GM11168 (cell line): ENCODE results near the gene OSTM1.

Experiments used
- in situ Hi-C: fragments of 300-500 bp; cut with MboI; formaldehyde crosslinking; loops from one replicate; pipeline ENCODE4 v1.12.0; 2022; ENCODE audit warnings: low sequenced_read_pairs; ENCODE audit not compliant: unreplicated experiment

OSTM1 gene

DNA sequence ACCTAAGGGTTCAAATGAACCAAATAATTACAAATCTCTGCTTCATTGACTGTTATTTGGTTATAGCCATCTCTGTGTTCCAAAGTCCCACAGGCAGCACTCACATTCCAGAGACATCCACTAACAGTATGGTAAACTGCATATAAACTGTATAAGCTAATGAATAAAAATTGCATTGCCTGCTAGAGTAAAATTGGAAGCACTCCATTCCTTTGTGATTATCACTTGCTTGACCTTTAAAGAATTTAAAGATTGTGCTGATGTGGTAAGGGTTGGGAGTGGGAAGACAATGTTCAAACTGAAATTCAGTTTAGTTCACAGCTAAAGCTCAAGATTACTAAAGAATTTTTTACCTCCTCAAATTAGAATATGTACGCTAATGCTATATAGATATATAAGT lies 31.0 kb upstream of the OSTM1 start:
- in situ Hi-C loops = no loop called here

DNA sequence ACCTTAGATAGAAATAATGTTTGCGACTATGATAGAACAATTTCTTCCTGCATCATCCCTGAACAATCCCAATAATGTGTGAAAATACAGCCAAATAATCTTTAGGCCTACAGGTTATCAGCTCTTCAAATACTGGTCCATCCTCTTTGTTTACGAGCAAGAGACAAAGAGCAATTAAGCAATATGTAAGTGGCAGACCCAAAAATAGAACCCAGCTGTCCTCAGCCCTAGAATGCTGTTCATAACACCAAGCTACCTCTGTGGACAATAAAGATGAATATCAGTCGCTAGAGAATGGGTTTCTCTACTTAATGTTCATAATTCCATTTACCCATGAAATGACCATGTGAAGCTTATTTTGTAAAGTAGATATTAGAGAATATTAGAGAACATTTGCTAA lies 28.4 kb upstream of the OSTM1 start:
- in situ Hi-C loops = no loop called here

- in situ Hi-C loops = no loop called here
Measured at GRCh38 chr6:108100003-108100402, 25.5 kb upstream of the OSTM1 start.

DNA sequence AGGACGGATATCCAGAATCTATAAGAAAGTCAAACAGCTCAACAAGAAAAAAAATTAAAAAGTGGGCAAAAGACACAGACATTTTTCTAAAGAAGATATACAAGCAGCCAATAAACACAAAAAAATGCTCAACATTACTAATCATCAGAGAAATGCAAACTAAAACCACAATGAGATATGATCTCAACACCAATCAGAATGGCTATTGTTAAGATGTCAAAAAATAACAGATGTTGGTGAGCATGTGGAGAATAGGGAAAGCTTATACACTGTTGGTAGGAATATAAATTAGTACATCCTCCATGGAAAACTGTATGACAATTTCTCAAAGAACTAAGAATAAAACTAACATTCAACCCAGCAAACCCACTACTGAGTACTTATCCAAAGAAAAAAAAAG lies 23.3 kb upstream of the OSTM1 start:
- in situ Hi-C loops = no loop called here

DNA sequence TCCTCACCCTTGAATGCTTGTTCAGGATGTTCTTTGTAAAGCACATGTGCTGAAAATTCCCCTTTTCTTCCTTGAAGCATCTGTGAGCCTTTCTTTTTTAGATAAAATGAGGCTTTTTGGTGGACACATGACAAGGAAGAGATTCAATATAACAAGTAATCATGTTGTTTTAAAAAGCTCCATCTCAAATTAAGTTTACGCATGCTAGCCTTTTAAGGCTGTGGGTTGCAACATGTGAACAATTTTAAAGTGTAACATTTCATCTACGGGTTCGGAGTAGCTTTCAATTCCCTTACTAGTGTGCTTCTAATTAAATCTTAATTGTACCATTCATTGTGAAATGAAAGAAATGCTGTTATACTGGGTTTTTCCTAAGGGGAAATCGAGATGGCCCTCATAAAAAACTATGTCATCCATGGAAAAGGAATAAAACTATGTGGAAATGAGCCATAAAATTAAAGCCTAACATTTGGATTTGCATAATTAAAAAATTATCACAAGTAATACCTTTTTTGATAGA lies 19.3 kb upstream of the OSTM1 start:
- in situ Hi-C loops = no loop called here

DNA sequence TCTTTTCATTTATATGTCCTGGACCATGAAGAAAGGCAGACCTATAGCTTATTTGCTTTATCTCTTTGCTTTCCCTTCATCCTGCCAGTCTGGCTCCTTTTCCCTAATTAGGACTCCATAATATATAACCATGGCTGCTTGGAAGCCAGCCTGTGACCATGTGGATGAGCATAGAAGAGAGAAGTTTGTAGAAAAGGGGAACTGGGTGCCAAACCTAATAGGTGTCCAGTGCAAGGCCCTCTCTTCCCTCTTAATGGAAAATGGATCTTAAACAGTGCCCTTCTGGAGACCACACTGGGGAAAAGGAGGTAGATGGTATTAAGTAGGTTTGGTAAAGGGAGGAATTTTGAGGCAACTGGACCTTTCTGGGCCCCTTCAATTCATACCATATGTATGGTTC lies 16.7 kb upstream of the OSTM1 start:
- in situ Hi-C loops = no loop called here

- in situ Hi-C loops = no loop called here
Measured at GRCh38 chr6:108083349-108083748, 8.8 kb upstream of the OSTM1 start.

DNA sequence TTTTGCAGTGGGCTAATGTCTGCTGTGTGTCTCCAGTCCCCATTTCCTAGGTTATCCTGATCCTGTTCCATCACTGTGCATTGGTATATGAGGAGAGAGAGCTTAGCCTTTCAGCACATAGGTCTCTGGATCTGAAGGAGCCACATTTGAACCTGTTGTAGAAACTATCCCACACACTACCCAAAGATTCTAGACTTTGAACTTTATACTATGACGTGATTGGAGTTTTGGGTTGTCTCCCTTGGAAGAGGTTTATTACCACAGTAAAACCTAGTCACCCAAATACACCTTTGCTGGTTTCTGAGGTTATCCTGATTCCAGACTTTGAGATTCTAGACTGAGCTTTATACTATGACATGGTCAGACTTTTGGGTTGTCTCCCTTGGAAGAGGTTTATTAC lies 8.0 kb upstream of the OSTM1 start:
- in situ Hi-C loops = no loop called here

DNA sequence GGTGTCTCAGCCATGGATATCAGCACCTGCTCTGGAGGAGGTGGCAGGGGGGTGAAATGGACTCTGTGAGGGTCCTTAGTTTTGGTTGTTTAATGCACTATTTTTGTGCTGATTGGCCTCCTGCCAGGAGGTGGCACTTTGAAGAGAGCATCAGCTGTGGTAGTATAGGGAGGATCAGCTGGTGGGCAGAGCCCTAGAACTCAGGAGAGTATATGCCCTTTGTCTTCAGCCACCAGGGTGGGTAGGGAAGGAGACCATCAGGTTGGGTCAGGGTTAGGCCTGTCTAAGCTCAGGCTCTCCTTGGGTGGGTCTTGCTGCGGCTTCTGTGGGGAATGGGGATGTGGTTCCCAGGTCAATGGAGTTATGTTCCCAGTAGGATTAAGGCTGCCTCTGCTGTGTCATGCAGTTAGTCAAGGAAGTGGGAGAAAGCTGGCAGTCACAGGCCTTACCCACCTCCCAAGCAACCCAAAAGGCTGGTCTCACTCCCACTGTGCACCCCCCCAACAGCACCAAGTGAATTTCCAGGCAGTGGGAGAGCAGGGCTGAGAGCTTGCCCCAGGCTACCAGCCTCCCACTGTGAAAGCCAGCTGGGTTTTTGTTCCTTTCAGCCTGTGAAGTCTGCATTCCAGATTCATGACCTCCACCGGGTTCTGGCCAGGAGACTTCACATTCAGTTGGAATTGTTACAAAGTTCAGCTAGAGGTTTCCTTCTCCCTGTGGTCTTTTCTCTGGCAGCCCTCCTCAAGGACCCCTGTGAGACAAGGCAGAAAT lies 5.7 kb upstream of the OSTM1 start:
- in situ Hi-C loops = no loop called here

GRCh38 chr6:108078191-108078590 lies 3.6 kb upstream of the OSTM1 start:
- in situ Hi-C loops = no loop called here

- in situ Hi-C loops = no loop called here
Measured at GRCh38 chr6:108074057-108074358, 533 bp downstream of the OSTM1 start.

GRCh38 chr6:108071736-108072276 lies 2.7 kb downstream of the OSTM1 start:
- in situ Hi-C loops = no loop called here

GRCh38 chr6:108068618-108069017 lies 5.9 kb downstream of the OSTM1 start:
- in situ Hi-C loops = no loop called here

DNA sequence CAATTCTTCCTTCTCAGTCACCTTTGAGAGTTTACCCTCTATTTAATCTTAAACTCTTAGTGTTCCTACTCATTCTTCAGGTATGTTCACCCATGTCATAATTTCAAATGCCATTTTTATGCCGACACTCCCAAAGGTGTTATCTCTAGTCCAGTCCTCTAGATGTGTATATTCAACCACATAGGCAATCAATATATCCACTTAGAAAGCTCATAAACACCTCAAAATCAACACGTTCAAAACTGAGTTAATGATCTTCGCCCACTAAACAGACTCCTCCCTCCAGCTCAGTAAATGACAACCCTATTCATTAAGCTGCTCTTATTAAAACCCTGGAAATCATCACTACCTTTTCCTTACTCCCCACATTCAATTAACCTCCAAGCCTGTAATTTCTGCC lies 6.4 kb downstream of the OSTM1 start:
- in situ Hi-C loops = no loop called here

DNA sequence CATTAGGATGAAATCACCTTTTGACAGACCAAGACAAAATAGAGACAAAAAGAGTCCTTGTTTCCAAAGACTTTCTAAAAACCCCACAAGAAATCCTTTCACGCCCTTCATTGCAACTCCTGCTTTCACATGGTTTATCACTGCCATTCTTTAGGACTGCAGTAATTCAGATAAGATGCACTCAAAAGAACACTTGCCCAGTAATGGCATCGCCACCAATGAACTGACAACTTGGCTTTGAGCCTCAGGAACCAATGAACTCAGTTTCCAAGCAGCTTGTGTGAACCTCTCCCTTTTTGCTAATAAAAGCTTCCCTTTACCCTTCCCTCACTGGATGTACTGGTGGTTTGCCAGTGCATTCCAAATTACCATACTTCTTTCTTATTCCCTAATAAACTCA lies 21.8 kb downstream of the OSTM1 start:
- in situ Hi-C loops = no loop called here

- in situ Hi-C loops = no loop called here
Measured at GRCh38 chr6:108051481-108051880, 23.1 kb downstream of the OSTM1 start.

DNA sequence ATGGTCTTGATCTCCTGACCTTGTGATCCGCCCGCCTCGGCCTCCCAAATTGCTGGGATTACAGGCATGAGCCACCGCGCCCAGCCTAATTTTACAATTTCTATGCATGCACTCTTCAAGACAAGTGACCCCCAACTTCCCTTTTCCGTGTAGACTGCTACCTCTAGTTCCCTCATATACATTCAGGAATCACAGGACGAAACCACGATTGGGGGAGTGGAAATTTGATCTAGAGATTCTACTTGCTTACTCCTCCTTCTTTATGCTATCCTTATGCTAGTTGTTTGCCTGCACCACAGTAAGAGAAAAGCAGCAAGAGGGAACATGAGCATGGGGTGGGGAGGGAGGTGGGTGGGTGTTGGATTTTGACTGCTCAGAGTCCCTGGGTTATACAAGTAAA lies 34.9 kb downstream of the OSTM1 start:
- in situ Hi-C loops = no loop called here

GRCh38 chr6:108036884-108037283 lies 37.7 kb downstream of the OSTM1 start:
- in situ Hi-C loops = no loop called here

- in situ Hi-C loops = no loop called here
Measured at GRCh38 chr6:108031968-108032367, 42.6 kb downstream of the OSTM1 start.

- in situ Hi-C loops = no loop called here
Measured at GRCh38 chr6:108030211-108030610, 44.3 kb downstream of the OSTM1 start.

GRCh38 chr6:108029226-108029921 lies 45.2 kb downstream of the OSTM1 start:
- in situ Hi-C loops = no loop called here

DNA sequence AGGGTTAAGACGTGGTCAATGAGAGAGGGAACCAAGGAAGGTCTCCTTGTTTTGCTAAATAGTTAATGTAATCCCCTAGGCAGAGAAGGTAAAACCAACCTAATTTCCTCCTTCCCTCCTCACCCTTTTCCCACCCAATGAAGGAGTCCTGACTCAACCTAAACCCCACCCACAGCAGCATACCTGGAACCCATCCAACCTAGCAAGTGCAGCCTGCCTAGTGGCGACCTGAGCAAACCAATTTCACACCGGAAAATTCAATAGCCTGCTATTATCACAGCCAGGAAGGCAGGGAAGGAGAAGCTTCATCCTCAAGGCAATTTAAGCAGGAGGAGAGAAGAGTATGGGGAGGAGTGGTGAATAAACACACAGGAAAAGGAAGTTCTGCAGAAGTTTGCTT lies 46.9 kb downstream of the OSTM1 start:
- in situ Hi-C loops = no loop called here
